ENCODE data around the gene LDHAL6A.

DNA sequence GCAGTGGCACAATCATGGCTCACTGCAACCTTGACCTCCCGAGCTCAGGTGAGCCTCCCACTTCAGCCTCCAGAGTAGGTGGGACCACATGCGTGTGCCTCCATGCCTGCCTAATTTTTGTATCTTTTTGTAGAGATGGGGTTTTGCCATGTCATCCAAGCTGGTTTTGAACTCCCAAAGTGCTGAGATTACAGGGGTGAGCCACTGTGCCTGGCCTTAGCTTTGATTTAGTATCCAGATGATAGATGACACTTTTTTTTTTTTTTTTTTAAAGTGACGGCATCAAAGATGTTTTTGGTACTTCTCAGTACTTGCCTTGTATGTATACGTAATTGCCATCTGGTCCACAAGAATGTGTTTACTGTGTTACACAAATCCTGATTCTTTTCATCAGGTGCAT lies 23.4 kb downstream of the LDHAL6A start:
- TF ChIP-seq EP300 (conservative IDR thresholded peaks at IDR 0.05; ENCODE audit: poor library complexity, severe bottlenecking), result no peak
- TF ChIP-seq SMC3 (conservative IDR thresholded peaks at IDR 0.05; ENCODE audit: poor library complexity), result no peak

Measured in neural cell (in vitro differentiated cells).